Measurements from ENCODE around the gene P2RX3. TPM values are rescaled to one million over a fixed set of nuclear protein-coding genes. Genes with fewer than 3 reads are reported as not detected.

Gene P2RX3
- total RNA-seq, 1 experiment from 2014 or later: not detected

DNA sequence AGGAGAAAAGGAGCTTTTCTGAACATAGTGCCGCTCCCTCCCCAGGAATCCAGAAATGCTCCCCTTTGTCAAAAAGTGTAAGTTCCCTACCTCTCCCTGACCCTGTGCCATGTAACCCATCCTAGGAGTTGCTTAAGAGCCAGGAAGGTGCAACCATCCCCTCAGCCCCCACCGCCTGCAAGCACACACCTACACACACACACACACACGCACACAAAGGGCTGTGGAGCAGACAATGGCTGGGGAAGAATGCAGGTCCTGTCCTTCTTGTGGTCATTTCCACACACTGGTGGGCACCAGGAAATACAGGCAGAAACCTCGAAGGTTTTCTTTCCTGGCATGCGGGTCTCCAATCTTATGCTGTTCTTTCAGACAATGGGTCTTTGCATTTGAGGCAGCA is 1.2 kb downstream of the P2RX3 start:
- in situ Hi-C loops (cut with HindIII; ENCODE audit: low pct_unique_long_range_greater_than_20kb, low sequenced_read_pairs): no loop called here
- no peak for DNase-seq (ENCODE audit: low read depth, low spot score)

DNA sequence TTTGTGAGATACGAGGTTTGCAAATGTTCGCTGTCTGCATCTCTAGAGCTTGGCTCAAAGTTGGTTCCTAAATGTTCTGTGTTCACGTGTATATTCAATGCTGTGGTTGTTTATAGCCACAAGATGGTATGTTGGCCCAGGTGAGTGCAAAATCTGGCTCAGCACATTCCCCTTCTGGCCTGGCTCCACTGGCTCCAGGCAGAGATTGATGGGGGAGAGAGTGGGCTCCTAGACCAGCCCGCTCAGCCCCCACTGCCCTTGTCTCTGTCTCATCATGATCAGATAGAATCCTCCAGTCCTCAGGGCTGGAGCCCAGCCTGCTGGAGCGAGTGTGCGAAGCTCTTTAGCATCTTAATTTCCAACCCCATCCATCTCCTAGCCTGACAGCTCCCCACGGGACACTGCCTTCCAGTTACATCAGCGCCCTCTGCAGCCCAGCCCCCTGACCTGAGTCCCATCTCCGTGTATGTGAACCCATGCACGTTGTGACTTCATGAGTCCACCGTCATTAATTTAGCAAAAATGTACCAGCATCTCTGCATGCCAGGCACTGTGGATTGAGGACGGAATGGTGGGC is 2.0 kb downstream of the P2RX3 start:
- in situ Hi-C loops (cut with HindIII; ENCODE audit: low pct_unique_long_range_greater_than_20kb, low sequenced_read_pairs): no loop called here
- DNase-seq (ENCODE audit: low read depth, low spot score): peak; percentile 52

DNA sequence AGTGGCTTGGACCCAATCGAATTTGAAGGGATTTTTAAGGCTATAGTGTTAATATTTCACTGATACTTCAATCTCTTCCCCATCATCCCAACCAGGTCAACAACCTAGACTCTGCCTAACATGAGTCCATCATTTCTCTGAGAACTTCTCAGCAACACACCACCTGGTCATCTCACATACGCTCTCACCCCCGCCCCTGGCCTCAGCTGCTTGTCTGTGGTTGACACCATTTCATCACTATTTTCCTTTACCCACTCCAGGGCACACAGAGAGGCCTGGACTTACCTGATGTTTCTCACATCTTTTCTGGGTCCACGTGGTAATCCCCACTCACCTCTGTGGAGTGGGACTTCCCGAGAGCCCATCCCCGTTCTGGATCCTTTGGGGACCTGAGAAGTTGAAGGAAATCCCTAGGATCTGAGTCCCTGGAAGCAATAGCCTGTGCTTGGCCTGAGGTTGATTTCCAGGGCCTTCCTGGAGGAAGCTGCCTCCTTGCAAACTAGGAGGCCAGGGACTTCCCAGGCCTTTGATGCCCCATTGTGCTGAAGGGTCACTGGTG is 3.2 kb downstream of the P2RX3 start:
- no peak for DNase-seq (ENCODE audit: low read depth, low spot score)
- in situ Hi-C loops (cut with HindIII; ENCODE audit: low pct_unique_long_range_greater_than_20kb, low sequenced_read_pairs): no loop called here

DNA sequence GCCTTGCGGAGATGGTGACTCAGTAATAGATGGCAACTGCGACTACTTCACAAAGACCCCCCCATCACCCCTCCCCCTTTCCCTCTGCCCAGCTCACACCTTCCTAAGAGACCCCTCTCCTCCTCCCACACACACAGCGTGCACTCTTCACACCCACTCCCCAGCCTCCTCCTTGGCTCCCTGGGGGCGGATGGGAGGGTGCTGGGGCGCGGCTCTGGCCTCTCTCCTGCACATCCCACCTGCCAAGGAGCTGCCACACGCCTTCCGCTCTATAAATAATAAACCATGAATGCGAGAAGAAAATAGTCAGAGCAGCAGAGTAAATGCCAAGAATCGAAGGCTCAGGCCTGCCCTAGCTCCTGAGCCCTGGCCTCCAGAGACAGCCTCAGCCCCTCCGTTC is 4.5 kb downstream of the P2RX3 start:
- DNase-seq (ENCODE audit: low read depth, low spot score): no peak
- in situ Hi-C loops (cut with HindIII; ENCODE audit: low pct_unique_long_range_greater_than_20kb, low sequenced_read_pairs): no loop called here

DNA sequence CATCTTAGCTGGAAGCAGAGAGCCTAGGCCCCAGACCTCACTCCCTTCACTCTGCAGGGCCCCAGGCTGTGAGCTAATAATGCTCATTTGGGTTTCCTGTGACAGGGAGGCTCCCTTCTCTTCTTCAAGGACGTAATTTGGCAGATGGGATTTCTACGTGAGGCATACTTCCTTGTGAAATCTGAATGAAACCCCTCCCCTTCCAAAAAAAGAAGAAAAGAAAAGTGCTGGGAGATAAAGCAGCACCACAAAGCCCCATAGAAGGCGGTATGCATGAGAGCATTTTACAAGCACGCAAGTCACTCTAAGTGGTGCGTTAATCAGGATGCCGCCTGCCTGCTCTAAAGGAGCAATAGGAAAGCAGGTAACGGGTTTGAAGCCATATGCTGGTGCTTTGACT is 5.7 kb downstream of the P2RX3 start:
- DNase-seq (ENCODE audit: low read depth, low spot score): no peak
- in situ Hi-C loops (cut with HindIII; ENCODE audit: low pct_unique_long_range_greater_than_20kb, low sequenced_read_pairs): no loop called here

DNA sequence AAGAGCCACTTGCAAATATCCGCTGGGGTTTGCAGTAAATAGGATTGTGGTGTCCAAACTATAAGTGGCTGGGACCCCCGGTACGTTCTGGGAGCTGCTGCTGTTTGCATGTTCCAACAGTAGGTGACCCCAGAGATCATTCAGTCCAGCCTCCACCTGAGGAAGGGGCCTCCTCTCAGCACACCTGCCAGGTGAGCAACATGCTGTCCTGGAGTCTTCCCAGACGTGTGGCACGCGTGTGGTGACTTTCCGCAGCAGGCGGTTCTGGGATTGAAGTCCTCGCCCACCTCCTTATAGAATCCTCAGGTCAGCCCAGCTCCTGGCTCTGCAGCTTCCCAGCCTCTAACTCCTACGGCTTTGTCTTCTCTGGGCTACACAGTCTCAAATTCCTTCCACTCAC is 6.7 kb downstream of the P2RX3 start:
- no peak for DNase-seq (ENCODE audit: low read depth, low spot score)
- in situ Hi-C loops (cut with HindIII; ENCODE audit: low pct_unique_long_range_greater_than_20kb, low sequenced_read_pairs): no loop called here

DNA sequence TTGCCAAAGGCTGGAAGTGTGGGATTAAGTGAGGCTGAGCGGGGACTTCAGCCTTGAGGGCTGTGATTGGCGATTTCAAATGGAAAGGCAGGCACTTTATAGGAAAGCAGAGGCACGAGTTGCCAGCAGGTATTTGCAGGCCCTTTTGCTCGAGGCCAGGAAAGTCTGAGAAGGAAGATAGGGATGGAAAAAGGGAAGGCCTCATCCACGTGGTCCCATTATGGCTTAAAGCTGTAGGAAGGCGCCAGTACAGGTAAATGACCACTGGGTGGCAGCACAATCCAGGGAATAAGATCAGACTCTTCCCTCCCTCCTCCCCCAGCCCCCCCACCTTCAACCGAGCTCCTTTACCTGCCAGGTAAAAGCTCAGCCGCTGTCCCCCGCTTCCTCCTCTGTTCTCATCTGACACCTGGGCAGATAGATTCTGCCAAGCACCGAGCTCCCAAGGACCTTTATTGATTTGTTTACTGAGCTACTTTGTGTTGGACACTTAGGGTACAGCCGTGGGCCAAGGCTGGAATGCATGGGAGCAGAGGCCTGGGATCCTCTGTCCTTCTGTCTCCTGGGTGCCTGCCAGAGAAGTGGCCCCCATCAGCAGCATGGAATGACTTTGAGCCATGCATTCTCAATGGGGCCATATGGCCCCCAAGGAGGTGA is 7.5 kb downstream of the P2RX3 start:
- in situ Hi-C loops (cut with HindIII; ENCODE audit: low pct_unique_long_range_greater_than_20kb, low sequenced_read_pairs): no loop called here
- DNase-seq (ENCODE audit: low read depth, low spot score): peak; percentile 80

DNA sequence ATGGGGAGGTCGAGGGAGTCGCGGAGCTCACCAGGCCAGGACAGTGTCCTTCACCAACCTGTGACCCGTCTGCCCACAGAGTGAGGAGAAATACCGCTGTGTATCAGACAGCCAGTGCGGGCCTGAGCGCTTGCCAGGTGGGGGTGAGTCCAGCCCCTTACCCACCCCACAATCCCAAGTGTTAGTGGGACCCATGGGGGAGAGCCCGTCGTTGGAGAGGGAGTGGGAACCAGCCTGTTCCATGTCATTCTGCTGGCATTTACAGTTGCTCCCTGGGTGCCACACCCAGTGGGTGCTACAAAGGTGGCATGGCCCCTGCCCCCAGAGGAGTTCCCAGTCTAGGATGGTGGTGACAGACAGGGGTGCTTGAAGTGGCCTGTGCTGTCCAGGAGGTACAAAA is 9.2 kb downstream of the P2RX3 start:
- DNase-seq (ENCODE audit: low read depth, low spot score): no peak
- in situ Hi-C loops (cut with HindIII; ENCODE audit: low pct_unique_long_range_greater_than_20kb, low sequenced_read_pairs): no loop called here

DNA sequence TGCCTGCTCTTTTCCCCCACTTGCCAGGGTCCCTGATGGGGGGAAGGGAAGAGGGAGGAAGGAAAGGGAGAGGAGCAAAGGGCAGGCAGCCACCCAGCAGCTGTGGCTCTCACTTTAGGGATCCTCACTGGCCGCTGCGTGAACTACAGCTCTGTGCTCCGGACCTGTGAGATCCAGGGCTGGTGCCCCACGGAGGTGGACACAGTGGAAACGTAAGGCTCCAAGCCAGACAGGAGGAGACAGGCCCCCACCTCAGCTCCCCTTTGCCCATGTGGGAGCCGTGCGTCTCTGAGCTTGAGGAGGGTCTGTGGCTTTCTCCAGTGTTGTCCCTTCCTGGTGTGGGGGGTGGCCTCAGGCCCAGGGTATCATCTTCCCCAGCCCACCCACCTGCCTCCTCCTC is 9.9 kb downstream of the P2RX3 start:
- in situ Hi-C loops (cut with HindIII; ENCODE audit: low pct_unique_long_range_greater_than_20kb, low sequenced_read_pairs): no loop called here
- no peak for DNase-seq (ENCODE audit: low read depth, low spot score)

DNA sequence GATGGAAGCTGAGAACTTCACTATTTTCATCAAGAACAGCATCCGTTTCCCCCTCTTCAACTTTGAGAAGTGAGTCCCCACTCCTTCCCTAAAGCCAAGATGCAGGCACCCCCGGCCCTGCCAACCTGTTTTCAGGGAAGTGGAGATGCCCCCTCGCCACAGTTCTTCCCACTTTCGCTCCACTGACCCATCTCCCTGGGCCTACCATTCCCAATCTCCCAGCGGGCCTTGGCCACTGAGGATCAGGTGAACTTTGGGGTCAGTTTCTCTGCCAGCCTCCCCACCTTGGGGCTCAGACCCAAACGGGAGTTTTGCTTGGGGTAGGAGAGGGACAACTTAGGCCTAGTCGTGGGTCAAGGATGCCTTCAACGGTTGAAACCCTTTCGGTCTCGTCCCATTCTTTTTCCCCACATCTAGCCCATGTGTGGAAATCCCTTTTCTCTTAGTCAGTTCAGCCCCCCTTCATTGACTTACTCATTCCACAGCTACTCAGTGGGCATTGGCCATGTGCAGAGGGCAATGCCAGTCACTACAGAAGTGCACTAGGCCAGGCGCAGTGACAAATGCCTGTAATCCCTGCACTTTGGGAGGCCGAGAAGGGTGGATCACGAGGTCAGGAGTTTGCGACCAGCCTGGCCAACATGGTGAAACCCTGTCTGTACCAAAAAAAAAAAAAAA is 10.6 kb downstream of the P2RX3 start:
- in situ Hi-C loops (cut with HindIII; ENCODE audit: low pct_unique_long_range_greater_than_20kb, low sequenced_read_pairs): no loop called here

DNA sequence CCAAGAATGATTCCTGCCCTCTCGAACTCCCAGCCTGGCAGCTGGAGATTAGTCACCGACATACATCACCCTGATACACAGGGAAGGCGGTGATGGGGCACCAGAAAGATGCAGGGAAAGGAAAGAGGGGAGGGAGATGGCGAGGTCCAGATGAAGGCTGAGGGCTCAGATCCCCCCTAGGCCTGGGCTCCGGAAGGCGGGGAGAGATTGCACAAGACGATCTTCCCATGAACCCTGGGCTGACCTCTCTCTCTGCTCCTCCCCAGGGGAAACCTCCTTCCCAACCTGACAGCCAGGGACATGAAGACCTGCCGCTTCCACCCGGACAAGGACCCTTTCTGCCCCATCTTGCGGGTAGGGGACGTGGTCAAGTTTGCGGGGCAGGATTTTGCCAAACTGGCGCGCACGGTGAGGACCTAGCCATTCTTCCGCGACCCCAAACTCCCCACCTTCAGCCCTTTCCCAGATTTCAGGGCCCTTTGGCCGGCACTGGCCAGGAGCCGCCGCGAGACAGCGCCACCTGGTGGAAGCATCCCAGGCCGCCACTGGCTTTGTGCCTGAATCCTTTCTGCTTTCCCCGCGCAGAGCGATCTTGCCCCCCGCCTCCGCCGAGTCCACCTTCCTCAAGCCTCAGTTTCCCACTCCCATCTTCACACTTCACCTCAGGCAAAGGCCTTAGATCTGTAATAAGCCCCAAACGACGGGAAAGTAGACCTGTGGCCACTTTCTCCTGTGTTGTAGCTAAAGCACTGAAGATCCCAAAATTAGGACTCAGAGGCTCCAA is 11.5 kb downstream of the P2RX3 start:
- in situ Hi-C loops (cut with HindIII; ENCODE audit: low pct_unique_long_range_greater_than_20kb, low sequenced_read_pairs): no loop called here

More for the DNA sequence above, 10.6 kb downstream of the P2RX3 start:
- no peak for DNase-seq (ENCODE audit: low read depth, low spot score)

DNA sequence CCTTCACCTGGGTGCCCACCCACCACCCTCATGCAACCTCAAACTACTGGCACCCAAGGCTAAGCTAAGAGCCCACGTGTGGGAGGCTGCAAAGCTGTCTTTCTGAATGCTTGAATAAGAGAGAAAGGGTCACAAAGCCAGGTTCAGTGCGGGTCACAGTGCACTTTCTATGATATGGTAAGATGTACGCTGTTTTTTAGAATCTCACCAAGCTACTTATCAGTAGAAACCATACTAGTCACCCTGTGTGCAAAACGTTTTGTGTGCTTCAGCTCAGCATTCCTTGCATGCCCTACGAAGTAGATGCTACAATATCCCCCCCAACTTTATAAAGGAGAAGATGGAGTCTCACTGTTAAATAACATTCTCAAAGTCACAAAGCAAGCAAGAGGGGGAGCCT is 14.9 kb downstream of the P2RX3 start:
- in situ Hi-C loops (cut with HindIII; ENCODE audit: low pct_unique_long_range_greater_than_20kb, low sequenced_read_pairs): no loop called here
- DNase-seq (ENCODE audit: low read depth, low spot score): no peak

More for the DNA sequence above, 11.5 kb downstream of the P2RX3 start:
- DNase-seq (ENCODE audit: low read depth, low spot score): peak; percentile 41

DNA sequence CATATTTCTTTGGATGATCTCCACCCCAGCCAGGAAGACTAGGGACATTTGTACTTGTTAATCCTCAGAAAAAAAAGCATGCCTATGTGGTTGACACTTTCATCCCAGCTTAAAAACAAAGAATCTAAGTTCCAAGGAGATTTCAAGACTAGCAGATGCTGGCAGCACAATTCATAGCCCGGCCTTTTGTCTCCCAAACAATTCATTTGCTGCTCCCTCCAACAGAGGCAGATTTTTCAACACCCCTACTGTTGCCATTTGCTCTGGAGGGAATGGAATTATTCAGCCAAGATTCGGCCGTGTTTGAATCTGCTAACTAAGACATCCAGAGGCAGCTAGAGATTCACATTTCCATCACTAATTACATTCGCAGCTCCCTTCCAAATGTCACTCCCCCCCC is 15.3 kb downstream of the P2RX3 start:
- in situ Hi-C loops (cut with HindIII; ENCODE audit: low pct_unique_long_range_greater_than_20kb, low sequenced_read_pairs): no loop called here
- no peak for DNase-seq (ENCODE audit: low read depth, low spot score)

DNA sequence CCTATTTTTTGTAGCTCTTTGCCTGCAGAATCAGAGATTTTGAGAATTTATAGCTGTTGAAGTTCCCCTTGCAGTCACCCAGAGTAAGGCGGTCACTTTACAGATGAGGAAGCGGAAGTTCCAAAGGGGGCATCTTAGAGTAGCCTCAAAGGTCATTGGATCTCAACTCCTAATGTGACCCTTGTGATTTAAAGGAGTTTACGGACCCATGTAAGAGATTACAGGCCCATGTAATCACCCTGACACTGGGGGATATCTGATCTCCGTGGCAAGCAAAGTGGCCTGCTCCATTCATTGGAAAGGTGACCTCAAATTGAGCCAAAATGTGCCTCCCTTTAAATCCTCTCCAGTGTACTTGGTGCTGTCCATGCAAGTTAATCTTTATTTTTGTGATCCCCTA is 15.7 kb downstream of the P2RX3 start:
- DNase-seq (ENCODE audit: low read depth, low spot score): no peak
- in situ Hi-C loops (cut with HindIII; ENCODE audit: low pct_unique_long_range_greater_than_20kb, low sequenced_read_pairs): no loop called here

DNA sequence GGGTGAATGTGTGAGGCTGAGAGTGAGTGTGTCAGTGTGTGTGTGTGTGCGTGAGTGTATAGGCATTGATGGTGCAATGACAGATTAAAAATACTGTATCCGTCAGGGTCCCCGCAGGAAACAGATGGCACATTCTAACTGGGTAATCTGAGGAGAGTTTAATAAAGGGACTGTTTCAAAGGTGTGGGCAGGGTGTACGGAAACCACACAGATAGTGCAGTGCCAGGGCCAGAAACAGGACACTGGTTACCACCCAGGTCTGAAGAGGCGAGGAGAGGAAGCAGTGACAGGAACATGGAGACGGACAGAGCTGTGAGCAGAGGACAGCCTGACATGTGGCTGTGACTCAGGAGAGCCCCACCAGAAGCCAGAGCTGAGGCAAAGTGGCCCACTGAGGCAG is 16.5 kb downstream of the P2RX3 start:
- DNase-seq (ENCODE audit: low read depth, low spot score): no peak
- in situ Hi-C loops (cut with HindIII; ENCODE audit: low pct_unique_long_range_greater_than_20kb, low sequenced_read_pairs): no loop called here

DNA sequence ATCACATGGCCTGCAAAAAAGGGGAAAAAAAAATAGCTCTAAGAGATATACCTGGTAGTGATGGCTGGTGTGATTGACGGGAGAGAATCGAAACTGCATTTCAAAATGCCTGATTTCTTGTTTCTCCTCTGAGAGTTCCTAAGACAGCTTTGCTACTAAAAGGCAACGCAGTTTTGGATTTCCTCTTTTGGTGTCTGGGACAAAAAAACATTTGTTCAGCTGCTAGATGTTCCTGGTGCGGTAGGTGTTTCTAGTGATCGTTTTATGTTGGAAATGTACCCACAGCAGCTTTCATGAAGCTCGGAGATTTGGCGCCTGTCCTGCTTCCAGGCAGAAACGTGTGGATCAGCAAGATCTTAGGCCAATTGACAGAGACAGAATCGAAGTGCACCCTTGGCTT is 18.1 kb downstream of the P2RX3 start:
- in situ Hi-C loops (cut with HindIII; ENCODE audit: low pct_unique_long_range_greater_than_20kb, low sequenced_read_pairs): no loop called here
- DNase-seq (ENCODE audit: low read depth, low spot score): no peak

DNA sequence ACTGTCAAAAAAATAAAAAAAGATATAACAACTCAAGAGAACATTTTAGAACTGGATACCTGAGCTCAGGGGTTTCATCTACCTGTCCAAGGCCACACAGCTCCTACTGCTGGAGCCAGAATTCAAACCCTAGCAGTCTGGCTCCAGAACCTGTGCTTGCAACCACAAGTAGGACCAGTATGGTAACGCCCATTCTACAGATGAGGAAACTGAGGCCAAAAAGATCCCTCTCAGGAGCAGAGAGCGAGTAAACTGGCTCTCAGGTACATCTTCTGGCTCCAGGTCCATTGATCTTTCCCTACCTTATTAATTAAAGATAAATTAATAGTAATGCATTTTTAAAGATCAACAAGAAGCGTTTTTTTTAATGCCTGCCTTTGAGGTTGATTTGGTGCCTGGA is 19.2 kb downstream of the P2RX3 start:
- no peak for DNase-seq (ENCODE audit: low read depth, low spot score)
- in situ Hi-C loops (cut with HindIII; ENCODE audit: low pct_unique_long_range_greater_than_20kb, low sequenced_read_pairs): no loop called here

DNA sequence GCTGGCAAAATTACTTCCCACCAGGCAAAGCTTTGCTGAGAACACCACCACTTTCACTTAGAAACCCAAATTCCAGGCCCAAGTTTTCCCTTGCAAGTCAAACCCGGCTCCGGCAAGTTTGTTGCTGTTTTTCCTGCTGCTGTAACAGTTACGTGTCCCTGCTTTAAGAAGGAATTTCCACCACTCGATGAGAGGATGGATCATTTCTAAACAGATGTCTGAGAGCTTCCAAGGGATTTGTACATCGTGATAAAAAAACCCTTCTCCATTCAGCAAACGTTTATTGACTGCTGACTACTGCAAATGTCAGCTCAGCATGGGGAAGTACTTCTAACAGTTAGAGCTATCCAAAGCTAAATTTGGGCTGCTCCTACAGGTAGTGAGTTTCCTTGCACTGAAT is 19.7 kb downstream of the P2RX3 start:
- DNase-seq (ENCODE audit: low read depth, low spot score): no peak
- in situ Hi-C loops (cut with HindIII; ENCODE audit: low pct_unique_long_range_greater_than_20kb, low sequenced_read_pairs): no loop called here

Measured in SK-MEL-5 (cell line).